Neural progenitor cell (in vitro differentiated cells): ENCODE measurements around the gene PTPN11. TPM values are rescaled to one million over a fixed set of nuclear protein-coding genes. Genes with fewer than 3 reads are reported as not detected.
"Not testable (repeated sequence)": the region's sequence is repeated elsewhere in the genome, so short reads cannot be mapped to it uniquely, and the experiment has no call there.

Experiments used
- DNase-seq: peaks from one replicate; pipeline ENCODE4 v3.0.0-alpha.2; 2016; ENCODE audit warnings: low spot score
- H2AFZ ChIP-seq: fragments of 200-600 bp; sonication (generic); replicated peaks from 2 replicates; pipeline ENCODE4 v1.6.1; 2016; ENCODE audit warnings: antibody characterized with exemption
- H3F3A ChIP-seq: fragments of 200-600 bp; sonication (generic); 2 replicates; pipeline ENCODE4 v1.6.1; 2016; ENCODE audit warnings: antibody characterized with exemption, low read depth
- H3K27ac ChIP-seq: fragments of 200-600 bp; sonication (generic); 2 replicates; pipeline ENCODE4 v1.5.1; 2016; ENCODE audit warnings: mild to moderate bottlenecking
- H3K27me3 ChIP-seq: fragments of 200-600 bp; sonication (generic); 2 replicates; pipeline ENCODE4 v1.6.1; 2016; ENCODE audit warnings: mild to moderate bottlenecking, moderate library complexity
- H3K36me3 ChIP-seq: fragments of 200-600 bp; sonication (generic); 2 replicates; pipeline ENCODE4 v1.5.1; 2016
- H3K4me1 ChIP-seq: fragments of 200-600 bp; sonication (generic); 2 replicates; pipeline ENCODE4 v1.6.1; 2016; ENCODE audit warnings: mixed run types
- H3K4me2 ChIP-seq: fragments of 200-600 bp; sonication (generic); 2 replicates; pipeline ENCODE4 v1.6.1; 2016
- H3K4me3 ChIP-seq: fragments of 200-600 bp; sonication (generic); 2 replicates; pipeline ENCODE4 v1.5.1; 2016
- H3K79me2 ChIP-seq: fragments of 200-600 bp; sonication (generic); 2 replicates; pipeline ENCODE4 v1.6.1; 2016; ENCODE audit warnings: low read depth
- H3K9ac ChIP-seq: fragments of 200-600 bp; sonication (generic); 2 replicates; pipeline ENCODE4 v1.6.1; 2016
- H3K9me3 ChIP-seq: fragments of 200-600 bp; sonication (generic); 2 replicates; pipeline ENCODE4 v1.5.1; 2016; ENCODE audit warnings: low read depth
- H4K20me1 ChIP-seq: fragments of 200-600 bp; sonication (generic); 2 replicates; pipeline ENCODE4 v1.6.1; 2016; ENCODE audit warnings: low read depth
- H3K27ac Mint-ChIP-seq: 3 replicates; pipeline ENCODE4 v1.8.0; 2021; ENCODE audit warnings: mixed read lengths
- H3K27me3 Mint-ChIP-seq: 2 replicates; pipeline ENCODE4 v1.8.0; 2022; ENCODE audit warnings: low read depth, mild to moderate bottlenecking, inconsistent platforms, moderate library complexity, mixed read lengths; ENCODE audit not compliant: insufficient read depth
- H3K36me3 Mint-ChIP-seq: 3 replicates; pipeline ENCODE4 v1.8.0; 2021; ENCODE audit warnings: mixed read lengths
- H3K4me1 Mint-ChIP-seq: 3 replicates; pipeline ENCODE4 v1.8.0; 2021; ENCODE audit warnings: mixed read lengths
- H3K4me3 Mint-ChIP-seq: 3 replicates; pipeline ENCODE4 v1.8.0; 2021; ENCODE audit warnings: mild to moderate bottlenecking, moderate library complexity, mixed read lengths
- H3K9me3 Mint-ChIP-seq: 3 replicates; pipeline ENCODE4 v1.8.0; 2020; ENCODE audit warnings: mixed read lengths
- EZH2 ChIP-seq: fragments of 200-600 bp; sonication (generic); IDR thresholded peaks from 2 replicates; pipeline ENCODE4 v1.6.1; 2017; ENCODE audit warnings: antibody characterized with exemption, mild to moderate bottlenecking, moderate library complexity
- EZH2phosphoT487 ChIP-seq: fragments of 200-600 bp; sonication (generic); IDR thresholded peaks from 2 replicates; pipeline ENCODE4 v1.6.1; 2017; ENCODE audit warnings: antibody characterized with exemption
- total RNA-seq: library from RNA; depleted of rRNA; stranded (reverse); fragments of >200 nt; gene quantifications from 2 replicates; pipeline ENCODE4 v1.2.3, GENCODE V29; 2015; ENCODE audit warnings: low replicate concordance
- TF ChIP-seq, protein P1 (sequence below): fragments of 200-600 bp; sonication (generic); IDR thresholded peaks from 2 replicates; pipeline ENCODE4 v1.5.1; 2017; ENCODE audit warnings: antibody characterized with exemption, mild to moderate bottlenecking

Gene PTPN11
- total RNA-seq, 1 donor from 2014 or later, result 85.2 TPM

- H3K4me2 ChIP-seq, result no peak overlapping the region
- no peak overlapping the region for H3K27ac ChIP-seq
- H3K4me3 ChIP-seq, result no peak overlapping the region
- no peak overlapping the region for H3K9ac ChIP-seq
- DNase-seq, result peak; percentile 6
- Mint-ChIP-seq H3K36me3 (peaks cover 6% of the 10 kb centered on the region), H3K27ac (no peak overlapping the region), H3K4me1 (no peaks in the 10 kb centered on the region), H3K9me3 (no peaks in the 10 kb centered on the region), H3K27me3 (peaks cover 2% of the 10 kb centered on the region), H3K4me3 (no peak overlapping the region)
- TF ChIP-seq EZH2 (no peak), EZH2phosphoT487 (no peak)
- TF ChIP-seq, protein P1, sequence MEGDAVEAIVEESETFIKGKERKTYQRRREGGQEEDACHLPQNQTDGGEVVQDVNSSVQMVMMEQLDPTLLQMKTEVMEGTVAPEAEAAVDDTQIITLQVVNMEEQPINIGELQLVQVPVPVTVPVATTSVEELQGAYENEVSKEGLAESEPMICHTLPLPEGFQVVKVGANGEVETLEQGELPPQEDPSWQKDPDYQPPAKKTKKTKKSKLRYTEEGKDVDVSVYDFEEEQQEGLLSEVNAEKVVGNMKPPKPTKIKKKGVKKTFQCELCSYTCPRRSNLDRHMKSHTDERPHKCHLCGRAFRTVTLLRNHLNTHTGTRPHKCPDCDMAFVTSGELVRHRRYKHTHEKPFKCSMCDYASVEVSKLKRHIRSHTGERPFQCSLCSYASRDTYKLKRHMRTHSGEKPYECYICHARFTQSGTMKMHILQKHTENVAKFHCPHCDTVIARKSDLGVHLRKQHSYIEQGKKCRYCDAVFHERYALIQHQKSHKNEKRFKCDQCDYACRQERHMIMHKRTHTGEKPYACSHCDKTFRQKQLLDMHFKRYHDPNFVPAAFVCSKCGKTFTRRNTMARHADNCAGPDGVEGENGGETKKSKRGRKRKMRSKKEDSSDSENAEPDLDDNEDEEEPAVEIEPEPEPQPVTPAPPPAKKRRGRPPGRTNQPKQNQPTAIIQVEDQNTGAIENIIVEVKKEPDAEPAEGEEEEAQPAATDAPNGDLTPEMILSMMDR, result no peak
- no peaks in the 10 kb centered on the region for H3K27me3 ChIP-seq
- H3K9me3 ChIP-seq, result no peaks in the 10 kb centered on the region
- no peaks in the 10 kb centered on the region for H3K36me3 ChIP-seq
- no peaks in the 10 kb centered on the region for H3K4me1 ChIP-seq
- H2AFZ ChIP-seq, result no peak overlapping the region
- H3K79me2 ChIP-seq, result peaks cover 61% of the 10 kb centered on the region
- peaks cover 22% of the 10 kb centered on the region for H4K20me1 ChIP-seq
- peaks cover 3% of the 10 kb centered on the region for H3F3A ChIP-seq
Observed at GRCh38 chr12:112443916-112444315, 25.2 kb downstream of the PTPN11 start.

DNA sequence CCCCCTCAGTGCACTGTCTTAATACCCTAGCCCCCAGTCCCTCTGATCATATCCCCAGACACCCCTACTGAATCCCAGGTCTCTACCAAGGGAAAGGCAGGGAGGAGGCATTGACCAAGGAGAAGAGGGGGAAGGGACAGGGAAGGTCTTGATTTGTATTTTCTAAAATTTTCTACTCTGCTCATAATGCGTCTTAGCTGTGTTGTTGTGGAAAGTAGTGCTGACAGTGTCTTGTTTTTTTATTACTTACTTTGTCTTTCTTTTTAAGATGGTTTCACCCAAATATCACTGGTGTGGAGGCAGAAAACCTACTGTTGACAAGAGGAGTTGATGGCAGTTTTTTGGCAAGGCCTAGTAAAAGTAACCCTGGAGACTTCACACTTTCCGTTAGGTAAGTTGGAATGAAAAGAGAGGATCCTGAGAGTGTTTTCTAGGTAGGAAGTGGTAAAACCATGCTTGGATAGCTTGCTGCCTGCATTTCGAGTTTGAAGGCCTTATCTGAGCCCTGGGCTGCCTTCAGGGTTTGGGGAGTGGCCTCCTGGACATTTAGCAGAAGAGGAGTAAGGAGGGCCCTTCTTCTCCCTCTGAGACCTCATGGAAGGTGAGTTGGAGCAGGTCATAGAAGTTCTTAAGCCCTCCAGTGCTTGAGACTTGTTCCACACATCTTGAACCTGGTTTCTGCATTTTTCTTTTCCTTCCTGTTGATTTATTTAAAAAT lies 27.4 kb downstream of the PTPN11 start:
- H4K20me1 ChIP-seq, result peaks cover 18% of the 10 kb centered on the region

DNA sequence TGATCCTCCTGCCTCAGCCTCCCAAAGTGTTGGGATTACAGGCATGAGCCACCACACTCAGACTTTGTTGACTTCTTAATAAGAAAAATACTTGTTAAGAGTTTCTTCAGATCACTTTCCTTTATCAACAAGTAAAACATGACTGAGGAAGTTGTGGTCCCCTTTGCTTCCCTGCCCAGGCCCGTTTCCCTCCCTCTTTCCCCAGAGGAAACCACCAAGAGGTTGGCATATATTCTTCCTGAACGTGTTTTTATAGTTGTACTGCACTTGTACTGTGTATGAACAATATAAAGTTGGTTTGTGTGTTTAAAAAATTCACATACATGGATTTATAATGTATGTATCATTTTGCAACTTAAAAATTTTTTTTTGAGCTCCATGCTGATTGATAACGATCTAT lies 28.4 kb downstream of the PTPN11 start:
- no peak overlapping the region for H2AFZ ChIP-seq
- peaks cover 30% of the 10 kb centered on the region for H3K79me2 ChIP-seq
- Mint-ChIP-seq H3K4me3 (no peak overlapping the region), H3K36me3 (peaks cover 12% of the 10 kb centered on the region), H3K9me3 (no peaks in the 10 kb centered on the region), H3K27me3 (peaks cover 2% of the 10 kb centered on the region), H3K4me1 (no peaks in the 10 kb centered on the region), H3K27ac (no peak overlapping the region)
- H3K27ac ChIP-seq, result no peak overlapping the region
- H3K4me2 ChIP-seq, result no peak overlapping the region
- peaks cover 7% of the 10 kb centered on the region for H3F3A ChIP-seq
- H3K27me3 ChIP-seq, result no peaks in the 10 kb centered on the region
- no peaks in the 10 kb centered on the region for H3K4me1 ChIP-seq
- H3K9me3 ChIP-seq, result no peaks in the 10 kb centered on the region
- H3K9ac ChIP-seq, result no peak overlapping the region
- no peaks in the 10 kb centered on the region for H3K36me3 ChIP-seq
- no peak for DNase-seq
- peaks cover 18% of the 10 kb centered on the region for H4K20me1 ChIP-seq
- no peak overlapping the region for H3K4me3 ChIP-seq
- no peak for TF ChIP-seq EZH2

More for the DNA sequence above, 27.4 kb downstream of the PTPN11 start:
- Histone ChIP-seq H3K27ac (no peak overlapping the region), H2AFZ (no peak overlapping the region), H3K79me2 (peaks cover 40% of the 10 kb centered on the region), H3K9ac (no peak overlapping the region), H3K9me3 (no peaks in the 10 kb centered on the region), H3K27me3 (no peaks in the 10 kb centered on the region), H3K4me1 (no peaks in the 10 kb centered on the region), H3K4me2 (no peak overlapping the region), H3K4me3 (no peak overlapping the region), H3F3A (peaks cover 7% of the 10 kb centered on the region), H3K36me3 (no peaks in the 10 kb centered on the region)
- no peaks in the 10 kb centered on the region for H3K4me1 Mint-ChIP-seq
- H3K36me3 Mint-ChIP-seq, result peaks cover 12% of the 10 kb centered on the region
- H3K9me3 Mint-ChIP-seq, result no peaks in the 10 kb centered on the region
- TF ChIP-seq EZH2phosphoT487, result no peak
- no peak for TF ChIP-seq EZH2
- TF ChIP-seq, protein P1, result no peak
- H3K27ac Mint-ChIP-seq, result no peak overlapping the region
- H3K27me3 Mint-ChIP-seq, result peaks cover 2% of the 10 kb centered on the region
- no peak for DNase-seq
- no peak overlapping the region for H3K4me3 Mint-ChIP-seq

DNA sequence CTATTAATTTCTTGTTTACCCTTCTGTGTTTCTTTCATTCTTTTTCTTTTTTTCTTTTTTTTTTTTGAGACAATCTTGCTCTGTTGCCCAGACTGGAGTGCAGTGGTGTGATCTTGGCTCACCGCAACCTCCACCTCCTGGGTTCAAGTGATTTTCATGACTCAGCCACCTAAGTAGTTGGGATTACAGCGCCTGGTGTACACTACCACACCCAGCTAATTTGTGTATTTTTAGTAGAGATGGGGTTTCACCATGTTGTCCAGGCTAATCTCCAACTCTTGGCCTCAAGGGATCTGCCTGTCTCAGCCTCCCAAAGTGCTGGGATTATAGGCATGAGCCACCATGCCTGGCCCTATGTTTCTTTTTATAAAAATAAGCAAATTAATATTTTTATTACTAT lies 29.4 kb downstream of the PTPN11 start:
- not testable (repeated sequence) for H3K27me3 Mint-ChIP-seq, H3K9ac ChIP-seq, H3K4me1 ChIP-seq, DNase-seq, H3F3A ChIP-seq, H3K27ac Mint-ChIP-seq, H3K9me3 ChIP-seq, H2AFZ ChIP-seq, H3K4me1 Mint-ChIP-seq, H3K4me2 ChIP-seq, H3K9me3 Mint-ChIP-seq, H3K36me3 ChIP-seq, H3K27me3 ChIP-seq, H3K27ac ChIP-seq, H3K4me3 ChIP-seq, H3K4me3 Mint-ChIP-seq
- Histone ChIP-seq H4K20me1 (peaks cover 15% of the 10 kb centered on the region), H3K79me2 (peaks cover 20% of the 10 kb centered on the region)
- H3K36me3 Mint-ChIP-seq, result peaks cover 13% of the 10 kb centered on the region
